Measurements from ENCODE around the gene HOXD1. TPM values are rescaled to one million over a fixed set of nuclear protein-coding genes. Genes with fewer than 3 reads are reported as not detected.

The HOXD1 gene
- total RNA-seq, 4 donors from 2014 or later, result 0.19 TPM; not detected in 3

- peaks cover 15 to 53% (median 21%) of the 10 kb centered on the region in 3 donors for H3K4me1 ChIP-seq
- WGBS, 2 donors, result 14 to 17% methylated on average over 6 to 8 of the region's 12 CpGs
- H3K27ac ChIP-seq, result no peak overlapping the region
- no peaks in the 10 kb centered on the region for H3K9me3 ChIP-seq
- no peak for DNase-seq
- peaks cover 41 to 100% (median 65%) of the 10 kb centered on the region in 4 donors for H3K27me3 ChIP-seq
- H3K4me3 ChIP-seq, result no peak overlapping the region
- H3K36me3 ChIP-seq, result no peaks in the 10 kb centered on the region
- intact Hi-C loops (cut with DNase I), result no loop called here
- TF ChIP-seq CTCF (IDR thresholded peaks at IDR 0.05) (no peak), POLR2A (IDR thresholded peaks at IDR 0.05) (no peak)
These were observed 24.8 kb upstream of the HOXD1 start for GRCh38 chr2:176163672-176164056.

- no peak for DNase-seq
- no peak for TF ChIP-seq CTCF (IDR thresholded peaks at IDR 0.05)
- no peak for TF ChIP-seq POLR2A (IDR thresholded peaks at IDR 0.05)
- Histone ChIP-seq H3K9me3 (no peaks in the 10 kb centered on the region), H3K27ac (no peak overlapping the region), H3K27me3 (peaks cover 38 to 100% (median 59%) of the 10 kb centered on the region in 4 donors), H3K4me3 (peak overlapping the region in 1 of 4 donors; percentile 12), H3K4me1 (peaks cover 12 to 48% (median 16%) of the 10 kb centered on the region in 3 donors), H3K36me3 (no peaks in the 10 kb centered on the region)
- intact Hi-C loops (cut with DNase I), result no loop called here
- 26 to 29% methylated on average over 13 of the region's 13 CpGs for WGBS, 2 donors
These were observed 24.3 kb upstream of the HOXD1 start for GRCh38 chr2:176164201-176164600.

GRCh38 chr2:176164611-176165369 lies 23.7 kb upstream of the HOXD1 start:
- H3K36me3 ChIP-seq, result no peaks in the 10 kb centered on the region
- no peaks in the 10 kb centered on the region for H3K9me3 ChIP-seq
- H3K27me3 ChIP-seq, result peaks cover 33 to 100% (median 54%) of the 10 kb centered on the region in 4 donors
- intact Hi-C loops (cut with DNase I), result no loop called here
- no peak for TF ChIP-seq POLR2A (IDR thresholded peaks at IDR 0.05)
- H3K4me3 ChIP-seq, result peak overlapping the region in 1 of 4 donors; percentile 12
- DNase-seq, result no peak
- WGBS, 2 donors, result 22 to 32% methylated on average over 10 to 29 of the region's 52 CpGs
- no peak overlapping the region for H3K27ac ChIP-seq
- peaks cover 6 to 42% (median 10%) of the 10 kb centered on the region in 3 donors for H3K4me1 ChIP-seq

GRCh38 chr2:176165370-176166050 lies 23.0 kb upstream of the HOXD1 start:
- intact Hi-C loops (cut with DNase I), result no loop called here

GRCh38 chr2:176166272-176166671 lies 22.2 kb upstream of the HOXD1 start:
- no peak overlapping the region for H3K4me3 ChIP-seq
- H3K27ac ChIP-seq, result no peak overlapping the region
- 23 to 28% methylated on average over 2 of the region's 2 CpGs for WGBS, 2 donors
- intact Hi-C loops (cut with DNase I), result no loop called here
- H3K4me1 ChIP-seq, result peaks cover 0 to 27% (median 0%) of the 10 kb centered on the region in 3 donors
- TF ChIP-seq POLR2A (IDR thresholded peaks at IDR 0.05), result no peak
- no peak for TF ChIP-seq CTCF (IDR thresholded peaks at IDR 0.05)
- no peak for DNase-seq
- H3K9me3 ChIP-seq, result no peaks in the 10 kb centered on the region
- peaks cover 23 to 100% (median 48%) of the 10 kb centered on the region in 4 donors for H3K27me3 ChIP-seq
- H3K36me3 ChIP-seq, result no peaks in the 10 kb centered on the region

More at GRCh38 chr2:176165370-176166050, 23.0 kb upstream of the HOXD1 start:
- no peaks in the 10 kb centered on the region for H3K36me3 ChIP-seq
- 27 to 28% methylated on average over 5 to 16 of the region's 26 CpGs for WGBS, 2 donors
- TF ChIP-seq POLR2A (IDR thresholded peaks at IDR 0.05) (no peak), CTCF (IDR thresholded peaks at IDR 0.05) (no peak)
- no peak overlapping the region for H3K27ac ChIP-seq
- H3K4me3 ChIP-seq, result no peak overlapping the region
- no peak for DNase-seq
- peaks cover 27 to 100% (median 48%) of the 10 kb centered on the region in 4 donors for H3K27me3 ChIP-seq
- H3K4me1 ChIP-seq, result peaks cover under 1 to 35% (median 3%) of the 10 kb centered on the region in 3 donors
- no peaks in the 10 kb centered on the region for H3K9me3 ChIP-seq

Data from esophagus squamous epithelium (tissue), 5 donors.